RWPE2 (cell line): ENCODE results near the gene OBI1.

Experiments used
- ATAC-seq: fragments of 200-7000 bp; cut with Tn5 transposase; 3 replicates; pipeline ENCODE4 v1.9.1; 2021; ENCODE audit warnings: low read depth
- DNase-seq: peaks from one replicate; pipeline ENCODE4 v3.0.0-alpha.2; 2020; ENCODE audit warnings: low spot score
- H3K27ac ChIP-seq: fragments of 450-650 bp; 2 replicates; pipeline ENCODE4 v1.5.1; 2017; ENCODE audit warnings: mild to moderate bottlenecking; ENCODE audit not compliant: poor library complexity, severe bottlenecking
- H3K27me3 ChIP-seq: fragments of 250-450 bp; sonication (Bioruptor Pico); 2 replicates; pipeline ENCODE4 v1.5.1; 2021; ENCODE audit warnings: mild to moderate bottlenecking, moderate library complexity; ENCODE audit not compliant: insufficient read depth, poor library complexity, severe bottlenecking
- H3K36me3 ChIP-seq: fragments of 250-450 bp; sonication (Bioruptor Pico); 2 replicates; pipeline ENCODE4 v1.5.1; 2020; ENCODE audit warnings: low read depth, mild to moderate bottlenecking, moderate library complexity
- H3K4me1 ChIP-seq: fragments of 250-450 bp; sonication (Bioruptor Pico); 2 replicates; pipeline ENCODE4 v1.5.1; 2021; ENCODE audit warnings: mild to moderate bottlenecking, moderate library complexity; ENCODE audit not compliant: insufficient read depth, poor library complexity, severe bottlenecking
- H3K4me3 ChIP-seq: fragments of 250-450 bp; sonication (Bioruptor Pico); 2 replicates; pipeline ENCODE4 v1.5.1; 2021; ENCODE audit warnings: mild to moderate bottlenecking, moderate library complexity; ENCODE audit not compliant: severe bottlenecking
- H3K9me3 ChIP-seq: fragments of 250-450 bp; sonication (Bioruptor Pico); 2 replicates; pipeline ENCODE4 v1.5.1; 2021; ENCODE audit warnings: mild to moderate bottlenecking, moderate library complexity; ENCODE audit not compliant: severe bottlenecking
- TF ChIP-seq, protein P1 (sequence below): fragments of 450-650 bp; IDR thresholded peaks from one replicate; pipeline ENCODE4 v1.5.1; 2017; ENCODE audit warnings: mild to moderate bottlenecking, moderate library complexity; ENCODE audit not compliant: poor library complexity, severe bottlenecking

OBI1 gene, protein sequence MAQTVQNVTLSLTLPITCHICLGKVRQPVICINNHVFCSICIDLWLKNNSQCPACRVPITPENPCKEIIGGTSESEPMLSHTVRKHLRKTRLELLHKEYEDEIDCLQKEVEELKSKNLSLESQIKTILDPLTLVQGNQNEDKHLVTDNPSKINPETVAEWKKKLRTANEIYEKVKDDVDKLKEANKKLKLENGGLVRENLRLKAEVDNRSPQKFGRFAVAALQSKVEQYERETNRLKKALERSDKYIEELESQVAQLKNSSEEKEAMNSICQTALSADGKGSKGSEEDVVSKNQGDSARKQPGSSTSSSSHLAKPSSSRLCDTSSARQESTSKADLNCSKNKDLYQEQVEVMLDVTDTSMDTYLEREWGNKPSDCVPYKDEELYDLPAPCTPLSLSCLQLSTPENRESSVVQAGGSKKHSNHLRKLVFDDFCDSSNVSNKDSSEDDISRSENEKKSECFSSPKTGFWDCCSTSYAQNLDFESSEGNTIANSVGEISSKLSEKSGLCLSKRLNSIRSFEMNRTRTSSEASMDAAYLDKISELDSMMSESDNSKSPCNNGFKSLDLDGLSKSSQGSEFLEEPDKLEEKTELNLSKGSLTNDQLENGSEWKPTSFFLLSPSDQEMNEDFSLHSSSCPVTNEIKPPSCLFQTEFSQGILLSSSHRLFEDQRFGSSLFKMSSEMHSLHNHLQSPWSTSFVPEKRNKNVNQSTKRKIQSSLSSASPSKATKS

DNA sequence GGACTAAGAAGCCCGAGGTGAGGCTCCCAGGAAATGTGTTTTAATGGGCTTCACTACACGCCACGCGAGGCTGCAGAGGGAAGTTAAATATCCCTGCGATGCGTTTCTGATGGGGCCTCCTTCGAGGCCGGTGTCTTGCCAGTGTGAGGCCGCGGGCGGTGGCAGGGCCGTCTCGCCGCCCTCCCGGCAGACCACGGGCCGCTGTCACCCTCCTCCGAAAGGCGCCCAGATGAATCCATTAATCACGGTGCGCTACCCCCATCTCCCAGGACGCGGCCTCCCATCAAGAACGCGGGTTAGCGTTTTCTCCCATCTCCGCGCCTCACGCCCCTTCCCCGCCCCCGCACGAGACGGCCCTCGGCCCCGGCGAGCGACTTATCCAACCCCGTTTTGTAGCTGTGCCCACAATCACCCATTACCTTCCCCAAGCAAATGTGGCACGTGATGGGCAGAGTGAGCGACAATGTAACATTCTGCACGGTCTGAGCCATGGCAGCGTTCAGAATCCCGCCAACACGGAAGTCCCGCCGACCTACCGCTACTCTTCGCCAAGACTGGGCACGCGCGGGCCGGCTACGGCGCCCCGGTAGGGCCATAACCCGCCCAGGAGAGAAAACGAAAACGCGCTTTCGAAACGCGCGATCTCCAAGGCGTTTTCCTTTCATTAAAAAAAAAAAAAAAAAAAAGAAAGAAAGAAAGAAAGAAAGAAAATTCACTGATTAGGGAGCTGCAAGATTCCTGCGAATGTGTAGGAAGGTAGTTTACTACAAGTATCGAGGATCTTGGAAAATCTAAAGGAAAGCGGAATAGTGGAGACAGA lies at the start of gene OBI1:
Gene OBI1, minus strand, starts transcription at position 526 of the 820 bp plus-strand sequence. Its CDS starts 35 bp downstream, at position 491.
- no peaks in the 10 kb centered on the region for H3K9me3 ChIP-seq
- peak within 1 kb of the TSS; percentile 52 for H3K4me3 ChIP-seq
- peaks cover 4% of the 10 kb centered on the region for H3K4me1 ChIP-seq
- peak; percentile 85 for ATAC-seq
- no peaks in the 10 kb centered on the region for H3K27me3 ChIP-seq
- H3K36me3 ChIP-seq = 0 out of 2 replicates have a peak, but pooled peaks cover 4% of the 10 kb centered on the region
- DNase-seq = peak; percentile 82
- TF ChIP-seq, protein P1, sequence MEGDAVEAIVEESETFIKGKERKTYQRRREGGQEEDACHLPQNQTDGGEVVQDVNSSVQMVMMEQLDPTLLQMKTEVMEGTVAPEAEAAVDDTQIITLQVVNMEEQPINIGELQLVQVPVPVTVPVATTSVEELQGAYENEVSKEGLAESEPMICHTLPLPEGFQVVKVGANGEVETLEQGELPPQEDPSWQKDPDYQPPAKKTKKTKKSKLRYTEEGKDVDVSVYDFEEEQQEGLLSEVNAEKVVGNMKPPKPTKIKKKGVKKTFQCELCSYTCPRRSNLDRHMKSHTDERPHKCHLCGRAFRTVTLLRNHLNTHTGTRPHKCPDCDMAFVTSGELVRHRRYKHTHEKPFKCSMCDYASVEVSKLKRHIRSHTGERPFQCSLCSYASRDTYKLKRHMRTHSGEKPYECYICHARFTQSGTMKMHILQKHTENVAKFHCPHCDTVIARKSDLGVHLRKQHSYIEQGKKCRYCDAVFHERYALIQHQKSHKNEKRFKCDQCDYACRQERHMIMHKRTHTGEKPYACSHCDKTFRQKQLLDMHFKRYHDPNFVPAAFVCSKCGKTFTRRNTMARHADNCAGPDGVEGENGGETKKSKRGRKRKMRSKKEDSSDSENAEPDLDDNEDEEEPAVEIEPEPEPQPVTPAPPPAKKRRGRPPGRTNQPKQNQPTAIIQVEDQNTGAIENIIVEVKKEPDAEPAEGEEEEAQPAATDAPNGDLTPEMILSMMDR = no peak
- peak within 1 kb of the TSS; percentile 65 for H3K27ac ChIP-seq

DNA sequence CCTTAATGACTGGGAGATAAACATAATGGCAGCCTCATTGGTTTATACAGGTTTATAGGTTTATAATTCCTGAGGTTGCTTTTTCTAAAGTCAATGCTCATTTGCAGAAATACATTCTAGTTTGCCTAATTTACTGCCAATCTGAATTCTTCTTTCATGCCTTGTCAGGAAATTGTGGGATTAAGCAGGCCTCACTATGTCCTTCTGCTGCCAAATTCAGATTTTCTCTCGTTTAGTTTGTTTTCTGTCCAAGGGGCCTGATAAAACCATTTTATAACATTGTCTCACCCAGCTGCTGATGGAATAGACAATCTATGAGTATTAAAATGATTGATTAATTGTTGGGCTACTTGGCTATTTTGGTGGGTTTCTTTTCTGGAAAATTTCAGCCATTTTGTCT lies 42.4 kb upstream of the OBI1 start:
- ATAC-seq = no peak
- Histone ChIP-seq H3K36me3 (no peaks in the 10 kb centered on the region), H3K9me3 (no peaks in the 10 kb centered on the region), H3K27me3 (no peaks in the 10 kb centered on the region), H3K27ac (no peak overlapping the region), H3K4me1 (peaks cover 20% of the 10 kb centered on the region), H3K4me3 (no peak overlapping the region)
- no peak for DNase-seq
- TF ChIP-seq, protein P1 = no peak

GRCh38 chr13:78700121-78700910 lies 41.4 kb upstream of the OBI1 start:
- TF ChIP-seq, protein P1 = no peak
- H3K36me3 ChIP-seq = no peaks in the 10 kb centered on the region
- H3K4me3 ChIP-seq = no peak overlapping the region
- DNase-seq = no peak
- no peak overlapping the region for H3K27ac ChIP-seq
- 0 out of 3 replicates have a peak, but pooled peaks have one; percentile 27 for ATAC-seq
- H3K9me3 ChIP-seq = no peaks in the 10 kb centered on the region
- H3K4me1 ChIP-seq = peaks cover 20% of the 10 kb centered on the region
- no peaks in the 10 kb centered on the region for H3K27me3 ChIP-seq

DNA sequence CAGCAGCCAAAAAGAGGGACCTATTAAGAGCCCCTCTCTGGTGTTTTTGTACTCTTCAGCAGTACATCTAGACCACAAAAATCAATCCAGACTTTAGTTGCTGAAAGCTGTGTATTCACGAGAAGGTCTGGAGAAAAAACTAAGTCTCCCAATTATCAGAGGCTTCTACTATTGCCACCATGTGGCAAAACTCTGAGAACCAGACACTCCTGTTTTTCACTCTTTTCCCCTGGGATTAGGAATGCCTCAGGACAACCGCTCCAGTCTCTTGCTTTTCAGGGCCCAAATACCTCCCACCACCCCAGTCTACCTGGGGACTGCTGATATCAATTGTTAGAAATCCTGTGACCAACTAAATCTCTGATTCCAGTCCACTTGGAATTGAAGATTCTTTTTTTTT lies 30.1 kb upstream of the OBI1 start:
- no peak for DNase-seq
- no peaks in the 10 kb centered on the region for H3K4me1 ChIP-seq

More for the DNA sequence above, 30.1 kb upstream of the OBI1 start:
- TF ChIP-seq, protein P1 = peak; percentile 13
- Histone ChIP-seq H3K27ac (no peak overlapping the region), H3K27me3 (no peaks in the 10 kb centered on the region), H3K4me3 (no peak overlapping the region), H3K9me3 (no peaks in the 10 kb centered on the region), H3K36me3 (no peaks in the 10 kb centered on the region)
- ATAC-seq = no peak
